Rectal smooth muscle tissue (tissue), 1 donor: ENCODE results near the gene SLC30A10.
"Not testable (repeated sequence)": the region's sequence is repeated elsewhere in the genome, so short reads cannot be mapped to it uniquely, and the experiment has no call there.

Source experiments
- H3K27ac ChIP-seq: one replicate; pipeline ENCODE4 v1.7.0; 2013; ENCODE audit warnings: low read depth, low read length, inconsistent platforms
- H3K27me3 ChIP-seq: one replicate; pipeline ENCODE4 v1.7.0; 2013; ENCODE audit warnings: low read length; ENCODE audit not compliant: control insufficient read depth, insufficient read depth
- H3K36me3 ChIP-seq: one replicate; pipeline ENCODE4 v1.7.0; 2013; ENCODE audit warnings: low read length; ENCODE audit not compliant: control insufficient read depth, insufficient read depth
- H3K4me1 ChIP-seq: one replicate; pipeline ENCODE4 v1.7.0; 2013; ENCODE audit warnings: low read length; ENCODE audit not compliant: control insufficient read depth, insufficient read depth
- H3K4me3 ChIP-seq: one replicate; pipeline ENCODE4 v1.7.0; 2013; ENCODE audit warnings: low read length
- H3K9ac ChIP-seq: one replicate; pipeline ENCODE4 v1.7.0; 2013; ENCODE audit warnings: low read length

The SLC30A10 gene

GRCh38 chr1:219903353-219903871 is 24.9 kb downstream of the SLC30A10 start:
- Histone ChIP-seq H3K36me3 (no peaks in the 10 kb centered on the region), H3K27ac (no peak overlapping the region), H3K4me3 (no peak overlapping the region), H3K9ac (no peak overlapping the region), H3K27me3 (no peaks in the 10 kb centered on the region), H3K4me1 (no peaks in the 10 kb centered on the region)

- Histone ChIP-seq H3K4me1 (no peaks in the 10 kb centered on the region), H3K9ac (no peak overlapping the region), H3K36me3 (no peaks in the 10 kb centered on the region), H3K4me3 (no peak overlapping the region), H3K27ac (no peak overlapping the region), H3K27me3 (no peaks in the 10 kb centered on the region)
Measured at GRCh38 chr1:219902951-219903350, 25.4 kb downstream of the SLC30A10 start.

DNA sequence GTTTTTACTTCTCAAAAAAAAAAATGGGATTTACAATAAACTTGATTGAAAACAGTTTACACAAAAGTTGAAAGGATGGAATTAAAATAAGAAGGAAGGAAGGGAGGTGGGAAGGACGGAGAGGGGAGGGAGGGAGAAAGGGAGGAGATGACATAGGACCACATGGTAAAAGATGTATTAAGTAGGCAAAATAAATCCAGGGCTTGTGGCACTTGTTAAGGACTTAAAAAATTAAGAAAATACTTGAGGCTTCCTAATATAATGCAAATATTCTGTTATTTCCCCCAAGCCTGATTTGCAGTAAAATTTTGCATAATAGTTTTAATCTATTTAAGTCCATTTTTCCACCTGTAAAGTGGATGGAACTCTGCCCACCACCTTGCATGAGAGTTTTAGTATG is 27.5 kb downstream of the SLC30A10 start:
- H3K36me3 ChIP-seq: no peaks in the 10 kb centered on the region
- no peak overlapping the region for H3K4me3 ChIP-seq
- no peak overlapping the region for H3K27ac ChIP-seq
- H3K4me1 ChIP-seq: no peaks in the 10 kb centered on the region
- no peak overlapping the region for H3K9ac ChIP-seq
- no peaks in the 10 kb centered on the region for H3K27me3 ChIP-seq

- no peak overlapping the region for H3K4me3 ChIP-seq
- no peaks in the 10 kb centered on the region for H3K36me3 ChIP-seq
- no peaks in the 10 kb centered on the region for H3K27me3 ChIP-seq
- H3K4me1 ChIP-seq: no peaks in the 10 kb centered on the region
- no peak overlapping the region for H3K9ac ChIP-seq
- no peak overlapping the region for H3K27ac ChIP-seq
Measured at GRCh38 chr1:219900201-219900600, 28.2 kb downstream of the SLC30A10 start.

GRCh38 chr1:219898375-219898774 is 30.0 kb downstream of the SLC30A10 start:
- Histone ChIP-seq H3K27me3 (no peaks in the 10 kb centered on the region), H3K4me1 (no peaks in the 10 kb centered on the region), H3K9ac (no peak overlapping the region), H3K27ac (no peak overlapping the region), H3K4me3 (no peak overlapping the region), H3K36me3 (no peaks in the 10 kb centered on the region)

- Histone ChIP-seq H3K4me1 (no peaks in the 10 kb centered on the region), H3K27ac (no peak overlapping the region), H3K4me3 (no peak overlapping the region), H3K9ac (no peak overlapping the region), H3K27me3 (no peaks in the 10 kb centered on the region), H3K36me3 (no peaks in the 10 kb centered on the region)
Measured at GRCh38 chr1:219897914-219898313, 30.4 kb downstream of the SLC30A10 start.

DNA sequence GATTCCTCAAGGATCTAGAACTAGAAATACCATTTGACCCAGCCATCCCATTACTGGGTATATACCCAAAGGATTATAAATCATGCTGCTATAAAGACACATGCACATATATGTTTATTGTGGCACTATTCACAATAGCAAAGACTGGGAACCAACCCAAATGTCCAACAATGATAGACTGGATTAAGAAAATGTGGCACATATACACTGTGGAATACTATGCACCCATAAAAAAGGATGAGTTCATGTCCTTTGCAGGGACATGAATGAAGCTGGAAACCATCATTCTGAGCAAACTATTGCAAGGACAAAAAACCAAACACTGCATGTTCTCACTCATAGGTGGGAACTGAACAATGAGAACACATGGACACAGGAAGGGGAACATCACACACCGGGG is 36.1 kb downstream of the SLC30A10 start:
- H3K36me3 ChIP-seq, H3K4me1 ChIP-seq, H3K27ac ChIP-seq, H3K4me3 ChIP-seq, H3K9ac ChIP-seq, H3K27me3 ChIP-seq: not testable (repeated sequence)

DNA sequence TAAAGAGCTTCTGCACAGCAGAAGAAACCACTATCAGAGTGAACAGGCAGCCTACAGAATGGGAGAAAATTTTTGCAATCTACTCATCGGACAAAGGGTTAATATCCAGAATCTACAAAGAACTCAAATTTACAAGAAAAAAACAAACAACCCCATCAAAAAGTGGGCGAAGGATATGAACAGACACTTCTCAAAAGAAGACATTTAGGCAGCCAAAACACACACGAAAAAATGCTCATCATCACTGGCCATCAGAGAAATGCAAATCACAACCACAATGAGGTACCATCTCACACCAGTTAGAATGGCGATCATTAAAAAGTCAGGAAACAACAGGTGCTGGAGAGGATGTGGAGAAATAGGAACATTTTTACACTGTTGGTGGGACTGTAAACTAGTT is 36.5 kb downstream of the SLC30A10 start:
- not testable (repeated sequence) for H3K4me3 ChIP-seq, H3K36me3 ChIP-seq, H3K27me3 ChIP-seq, H3K27ac ChIP-seq, H3K4me1 ChIP-seq, H3K9ac ChIP-seq

DNA sequence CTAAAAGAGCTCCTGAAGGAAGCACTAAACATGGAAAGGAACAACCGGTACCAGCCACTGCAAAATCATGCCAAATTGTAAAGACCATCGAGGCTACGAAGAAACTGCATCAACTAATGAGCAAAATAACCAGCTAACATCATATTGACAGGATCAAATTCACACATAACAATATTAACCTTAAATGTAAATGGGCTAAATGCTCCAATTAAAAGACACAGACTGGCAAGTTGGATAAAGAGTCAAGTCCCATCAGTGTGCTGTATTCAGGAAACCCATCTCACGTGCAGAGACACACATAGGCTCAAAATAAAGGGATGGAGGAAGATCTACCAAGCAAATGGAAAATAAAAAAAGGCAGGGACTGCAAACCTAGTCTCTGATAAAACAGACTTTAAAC is 39.7 kb downstream of the SLC30A10 start:
- H3K36me3 ChIP-seq, H3K4me3 ChIP-seq, H3K27me3 ChIP-seq, H3K9ac ChIP-seq, H3K27ac ChIP-seq, H3K4me1 ChIP-seq: not testable (repeated sequence)

GRCh38 chr1:219885680-219886079 is 42.7 kb downstream of the SLC30A10 start:
- no peak overlapping the region for H3K4me3 ChIP-seq
- H3K4me1 ChIP-seq: no peaks in the 10 kb centered on the region
- no peaks in the 10 kb centered on the region for H3K36me3 ChIP-seq
- H3K27me3 ChIP-seq: no peaks in the 10 kb centered on the region
- no peak overlapping the region for H3K27ac ChIP-seq
- H3K9ac ChIP-seq: no peak overlapping the region

GRCh38 chr1:219883400-219884332 is 44.7 kb downstream of the SLC30A10 start:
- Histone ChIP-seq H3K36me3 (no peaks in the 10 kb centered on the region), H3K4me1 (no peaks in the 10 kb centered on the region), H3K27me3 (no peaks in the 10 kb centered on the region), H3K9ac (no peak overlapping the region), H3K27ac (no peak overlapping the region), H3K4me3 (no peak overlapping the region)

DNA sequence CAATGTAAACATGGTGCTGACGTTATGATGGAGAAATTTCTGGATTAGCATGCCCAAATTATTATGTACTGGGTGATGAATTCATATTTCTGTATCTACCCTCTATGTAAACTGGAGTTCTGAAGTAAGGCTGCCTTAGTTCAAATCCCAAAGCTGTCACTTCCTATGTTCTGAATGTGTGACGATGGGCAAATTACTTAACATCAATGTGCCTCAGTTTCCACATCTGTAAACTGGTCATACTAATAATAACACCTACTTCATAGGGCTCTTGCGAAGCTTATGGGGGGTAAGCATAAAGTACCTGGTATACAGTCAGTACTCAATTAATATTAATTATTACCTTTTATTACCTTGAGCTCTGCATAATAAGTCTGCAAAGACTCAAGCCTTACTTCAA is 45.6 kb downstream of the SLC30A10 start:
- Histone ChIP-seq H3K9ac (no peak overlapping the region), H3K27ac (no peak overlapping the region), H3K36me3 (no peaks in the 10 kb centered on the region), H3K27me3 (no peaks in the 10 kb centered on the region), H3K4me3 (no peak overlapping the region), H3K4me1 (no peaks in the 10 kb centered on the region)

DNA sequence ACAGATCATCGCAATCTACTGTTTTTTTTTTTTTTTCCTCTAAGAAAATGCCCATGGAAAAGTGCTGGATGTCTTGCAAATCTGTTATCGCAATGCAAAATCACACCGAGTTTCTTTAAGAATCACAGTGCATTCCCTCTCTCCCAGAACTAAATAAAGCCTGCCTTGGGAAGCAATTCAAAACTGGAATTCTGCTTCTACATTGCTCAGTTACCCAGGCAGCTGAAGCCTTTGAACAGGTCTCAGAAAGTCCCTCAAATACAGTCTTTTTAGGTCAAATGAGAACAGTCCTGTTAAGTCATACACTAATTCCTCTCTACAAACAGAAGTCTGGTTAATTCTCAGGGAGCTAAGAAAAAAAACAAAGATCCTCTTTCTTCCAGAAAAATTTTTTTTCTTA is 46.3 kb downstream of the SLC30A10 start:
- Histone ChIP-seq H3K9ac (no peak overlapping the region), H3K36me3 (no peaks in the 10 kb centered on the region), H3K27ac (no peak overlapping the region), H3K4me1 (no peaks in the 10 kb centered on the region), H3K27me3 (no peaks in the 10 kb centered on the region), H3K4me3 (no peak overlapping the region)
